Dermis microvascular lymphatic vessel endothelial cell (primary cell): ENCODE measurements around the gene JCAD. TPM values are rescaled to one million over a fixed set of nuclear protein-coding genes. Genes with fewer than 3 reads are reported as not detected.

Experiments
- DNase-seq, 2 donors: peaks; one replicate each; pipeline versions ENCODE4 v3.0.0 to v3.0.0-alpha.2; 2010; ENCODE audit warnings: low read depth in 2 of 2
- total RNA-seq: library from RNA; depleted of rRNA; stranded (reverse); fragments of >200 nt; gene quantifications from 2 replicates; pipeline ENCODE4 v1.2.1, GENCODE V29; 2014

Gene JCAD
- total RNA-seq, 1 donor from 2014 or later: 50.6 TPM

DNA sequence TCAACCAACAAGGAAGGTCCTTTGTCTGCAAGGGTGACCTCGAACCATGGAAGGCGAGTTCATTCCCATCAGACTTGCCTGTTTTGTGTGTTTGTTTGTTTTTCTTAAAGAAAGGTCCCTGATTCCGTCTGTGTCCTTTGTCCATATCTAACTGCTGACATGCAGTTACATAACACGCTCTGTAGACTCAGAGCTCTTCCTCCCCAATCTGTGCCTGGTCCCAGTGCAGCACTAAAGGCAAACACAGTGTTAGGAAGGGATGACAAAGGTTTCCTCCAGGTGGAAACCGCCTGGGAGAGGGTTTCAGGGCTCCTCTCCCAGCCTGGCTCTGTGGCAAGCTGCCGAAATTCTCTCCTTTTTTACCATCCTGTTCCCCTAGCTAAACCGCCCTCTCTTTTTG, 13.4 kb downstream of the JCAD start:
- DNase-seq: no peak

DNA sequence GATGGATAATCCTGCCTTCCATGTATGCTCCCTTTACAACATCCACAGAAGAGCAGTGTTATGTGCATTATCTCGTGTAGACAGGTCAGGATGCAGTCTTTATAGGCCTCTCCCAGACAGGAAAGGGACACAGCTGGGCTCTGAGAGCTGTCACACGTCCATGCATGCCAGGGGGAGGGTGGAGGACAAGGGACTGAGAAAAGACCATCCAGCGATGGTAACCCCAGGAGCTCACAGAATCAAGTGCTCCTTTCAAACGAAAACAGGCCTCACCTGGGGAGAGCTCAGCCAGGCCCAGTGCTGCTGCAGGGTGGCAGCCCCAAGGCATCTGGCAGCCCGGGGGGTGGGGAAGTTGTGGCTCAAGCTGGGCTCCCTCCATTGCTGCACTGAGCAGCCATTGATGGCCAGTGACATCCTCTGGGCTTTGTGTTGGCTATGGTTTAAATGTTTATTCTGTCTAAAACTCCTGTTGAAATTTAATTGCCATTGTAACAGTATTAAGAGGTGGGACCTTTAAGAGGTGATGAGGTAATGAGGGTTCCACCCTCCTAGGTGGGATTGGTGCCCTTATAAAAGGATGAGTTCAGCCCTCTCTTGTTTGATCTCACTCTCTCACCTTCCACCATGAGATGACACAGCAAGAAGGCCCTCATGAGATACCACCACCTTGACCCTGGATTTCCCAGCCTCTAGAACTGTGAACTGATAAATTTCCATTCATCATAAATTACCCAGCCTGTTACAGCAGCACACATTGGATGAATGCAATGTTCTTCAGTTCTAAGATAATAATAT, 15.7 kb downstream of the JCAD start:
- DNase-seq: peak; percentile 80 to 87

DNA sequence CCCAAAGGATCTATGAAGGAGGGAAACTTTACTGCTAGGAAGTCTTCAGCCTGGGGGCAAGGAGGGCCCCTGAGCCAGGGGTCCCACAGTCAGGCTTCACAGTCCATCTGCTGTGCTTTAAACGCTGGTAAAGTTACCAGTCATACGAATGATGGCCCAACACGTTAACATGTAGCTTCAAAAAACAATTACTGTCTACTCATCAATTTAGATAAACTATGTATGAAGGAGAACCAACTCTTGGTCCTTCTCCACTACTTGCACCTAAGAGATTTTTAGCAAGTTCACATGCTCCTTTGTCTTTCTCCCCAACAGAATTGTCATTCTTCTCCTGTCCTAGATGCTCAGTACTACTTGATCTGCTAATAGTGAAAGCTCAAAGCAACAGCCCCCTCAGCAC, 16.6 kb downstream of the JCAD start:
- no peak for DNase-seq

DNA sequence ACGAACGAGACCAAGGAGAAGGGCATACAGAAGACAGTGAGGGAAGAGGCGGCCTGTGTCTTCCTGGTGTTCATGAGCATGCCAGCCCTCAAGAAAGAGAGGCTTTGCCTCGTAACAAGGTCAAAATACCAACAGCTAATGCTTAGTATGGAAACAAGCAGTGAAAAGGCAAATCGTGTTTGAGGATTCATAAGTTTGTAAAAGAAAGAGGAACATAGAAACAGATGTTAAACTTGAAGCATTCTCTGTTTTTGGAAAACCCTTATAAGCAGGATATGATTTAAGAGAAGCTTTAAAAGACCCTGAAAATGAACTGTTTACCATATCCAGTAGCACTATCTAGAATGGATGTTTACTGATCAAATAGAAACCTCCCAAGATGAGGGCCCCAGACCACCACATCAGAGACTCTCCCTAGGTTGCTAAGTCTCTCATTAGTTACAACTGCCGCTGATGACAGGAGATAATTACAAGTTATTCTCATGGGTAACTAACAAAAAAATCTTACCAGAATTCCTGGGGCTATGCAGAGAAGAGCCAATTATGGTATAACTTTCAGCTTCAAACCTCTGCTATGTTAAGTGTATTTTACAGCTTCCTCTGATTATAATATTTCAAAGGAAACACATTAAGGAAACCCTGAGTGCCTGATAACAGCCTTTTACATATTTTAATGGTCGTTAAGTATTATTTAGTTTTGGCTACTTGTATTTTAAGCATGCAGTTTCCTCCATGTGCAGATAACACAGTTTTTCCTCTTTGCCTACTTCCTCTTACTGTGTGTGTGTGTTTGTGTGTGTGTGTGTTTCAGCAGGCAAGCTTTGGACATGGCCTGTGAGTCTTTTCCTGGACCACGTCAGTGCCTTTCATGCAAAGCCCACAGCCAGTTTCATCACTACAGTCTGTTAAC, 17.9 kb downstream of the JCAD start:
- peak; percentile 91 to 96 for DNase-seq

DNA sequence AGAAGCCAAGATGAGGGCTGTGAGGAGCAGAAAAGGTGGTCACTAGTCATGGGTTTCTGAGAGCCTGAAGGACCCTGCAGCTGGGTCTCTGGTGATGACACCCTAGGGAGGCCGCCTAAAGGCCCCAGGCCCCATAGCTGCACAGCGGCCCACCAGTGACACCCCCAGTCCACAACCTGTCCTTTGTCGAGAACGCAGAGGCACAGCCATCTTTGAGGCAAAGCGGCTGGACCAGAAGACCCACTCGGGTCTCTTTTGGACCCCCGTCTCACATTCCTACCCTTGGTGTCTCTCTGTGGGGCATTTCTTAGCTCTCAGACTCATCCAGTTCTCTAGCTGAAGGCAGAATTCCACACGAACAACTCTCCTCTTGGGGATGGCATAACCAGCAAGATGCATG, 18.8 kb downstream of the JCAD start:
- DNase-seq: no peak

DNA sequence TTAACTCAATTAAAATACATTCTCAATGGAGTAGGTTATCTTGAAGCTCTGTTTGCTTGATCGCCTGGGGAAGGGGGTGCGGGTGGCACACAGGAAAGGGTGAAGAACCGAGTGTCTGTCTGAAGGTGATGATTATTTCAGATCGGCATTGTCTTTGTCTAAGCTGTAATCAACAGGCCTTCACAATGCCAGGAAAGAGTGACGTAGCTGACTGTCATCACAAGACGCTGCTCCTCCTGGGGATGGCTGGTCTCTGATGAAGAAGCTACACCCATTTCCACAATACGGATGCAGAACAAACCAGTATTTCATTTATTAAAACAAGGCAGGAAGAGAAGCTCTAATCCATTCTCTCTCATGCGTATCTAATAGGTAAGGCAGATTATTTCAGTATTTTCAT, 19.4 kb downstream of the JCAD start:
- DNase-seq: peak in 1 of 2 donors; percentile 88

DNA sequence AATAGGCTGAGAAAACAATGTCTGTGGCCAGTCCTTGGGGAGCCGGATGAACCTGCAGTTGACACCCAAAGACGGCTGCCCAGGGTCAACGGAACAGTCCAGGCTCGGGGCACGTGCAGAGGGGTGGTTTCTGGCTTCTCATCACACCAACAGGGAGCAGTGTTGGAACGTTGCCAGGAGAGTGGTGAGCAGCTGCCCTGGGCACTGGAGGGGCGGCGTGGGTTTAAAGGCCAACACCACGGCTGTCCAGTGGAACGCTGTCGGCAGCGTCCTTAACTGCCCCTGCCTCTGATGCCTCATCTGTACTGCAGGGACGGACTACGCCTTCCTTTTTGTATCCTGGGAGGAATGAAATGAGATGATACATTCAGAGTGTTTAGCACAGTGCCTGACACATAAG, 19.8 kb downstream of the JCAD start:
- peak in 1 of 2 donors; percentile 72 for DNase-seq

DNA sequence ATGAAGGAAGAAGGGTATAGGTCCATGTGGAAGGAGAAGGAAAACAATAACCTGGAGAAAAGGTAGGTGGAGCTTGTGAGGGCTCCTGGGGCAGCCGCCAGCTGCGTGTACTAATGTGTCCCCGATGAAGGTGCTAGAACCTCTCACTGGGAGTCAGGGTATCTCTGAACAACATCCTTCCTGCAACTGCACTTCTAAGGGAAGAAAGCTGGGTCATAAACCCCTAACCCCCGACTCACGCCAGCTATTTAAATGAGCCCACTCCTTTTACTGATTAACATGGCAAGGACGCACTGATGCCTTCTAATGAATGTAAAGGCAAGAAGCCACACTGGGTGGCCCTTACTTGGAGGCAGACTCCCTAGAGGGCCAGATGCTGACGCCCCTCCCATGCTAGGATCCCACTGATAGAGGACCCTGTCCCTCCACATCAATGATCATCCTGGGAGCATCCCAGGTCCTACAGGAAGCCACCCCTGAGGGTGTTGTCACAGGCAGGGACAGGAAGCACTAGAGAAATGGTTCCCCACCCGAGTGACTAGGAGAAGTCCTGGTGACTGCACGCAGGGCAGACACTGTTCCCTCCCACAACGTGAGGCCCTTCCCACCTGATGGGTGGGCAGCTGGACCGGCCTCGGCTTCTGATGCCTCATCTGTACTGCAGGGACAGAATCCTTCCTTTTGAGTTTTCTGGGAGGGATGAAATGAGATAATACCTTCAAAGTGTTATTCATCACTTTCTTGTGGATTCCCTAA, 20.4 kb downstream of the JCAD start:
- DNase-seq: no peak

DNA sequence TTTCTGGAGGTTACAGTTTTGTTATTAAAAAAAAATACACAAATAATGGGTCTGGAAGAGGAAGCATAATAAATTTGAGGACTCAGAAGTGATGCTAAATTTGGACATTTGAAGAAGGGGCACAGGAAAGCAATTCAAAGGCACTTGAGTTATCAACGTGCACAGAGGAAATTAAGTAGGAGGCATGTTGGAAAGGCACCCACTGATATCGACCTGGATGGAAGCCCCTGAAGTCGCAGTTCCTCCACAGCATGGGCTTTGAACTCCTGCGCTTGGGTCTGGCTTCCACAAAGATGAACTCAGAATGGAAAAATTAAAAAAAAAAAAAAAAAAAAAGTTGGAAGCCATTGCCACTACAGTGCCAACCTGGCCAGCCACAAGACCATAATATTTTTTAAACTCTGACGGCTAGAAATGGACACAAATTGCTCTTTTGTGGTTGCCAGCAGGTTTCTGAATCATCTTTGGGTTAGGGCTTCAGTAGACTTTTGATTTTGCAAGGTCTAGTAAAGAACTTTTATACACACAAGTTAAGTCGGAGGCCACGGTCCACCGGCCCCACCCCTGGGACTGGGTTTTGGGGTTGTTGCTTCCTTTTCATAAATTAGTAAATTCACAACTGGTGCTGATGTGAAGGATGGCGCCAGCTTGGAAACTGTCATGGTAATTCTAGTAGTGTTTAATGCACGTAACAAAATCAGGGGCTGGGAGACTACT, 21.6 kb downstream of the JCAD start:
- DNase-seq: no peak

DNA sequence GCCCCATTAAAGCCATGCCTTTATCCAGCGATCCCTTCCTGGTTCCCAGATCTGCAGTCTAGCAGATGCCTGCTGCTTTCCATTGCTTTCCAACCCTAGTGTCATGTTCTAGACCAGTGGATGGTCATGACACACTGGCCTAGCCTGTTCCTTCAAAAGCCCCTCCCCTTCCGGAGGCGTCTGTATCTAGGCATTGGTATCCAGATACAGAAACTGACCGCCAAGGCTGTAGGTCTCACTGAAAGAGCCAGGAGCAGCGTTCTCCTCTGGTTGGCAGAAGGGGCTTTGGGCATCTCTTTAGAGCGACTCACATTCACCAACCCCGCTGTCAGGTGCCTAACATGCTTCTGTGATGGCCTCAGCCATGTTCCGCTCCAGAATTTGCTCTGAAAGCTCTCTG, 22.6 kb downstream of the JCAD start:
- DNase-seq: no peak

DNA sequence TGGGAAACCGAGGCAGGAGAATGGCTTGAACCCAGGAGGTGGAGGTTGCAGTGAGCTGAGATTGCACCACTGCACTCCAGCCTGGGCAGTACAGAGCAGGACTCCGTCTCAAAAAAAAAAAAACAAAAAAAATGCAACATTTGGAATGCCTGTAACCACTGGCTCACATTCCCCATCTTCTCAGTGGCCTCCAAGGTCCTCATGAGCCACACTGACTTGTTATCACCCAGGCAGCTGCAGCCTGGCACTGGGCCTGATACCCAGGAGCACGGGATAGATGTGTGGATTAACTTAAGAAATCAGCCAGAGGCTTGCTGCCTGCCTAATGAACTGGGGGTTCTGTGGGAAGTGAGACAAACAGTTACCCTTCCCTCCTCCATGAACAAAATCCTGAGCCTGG, 23.0 kb downstream of the JCAD start:
- DNase-seq: no peak

DNA sequence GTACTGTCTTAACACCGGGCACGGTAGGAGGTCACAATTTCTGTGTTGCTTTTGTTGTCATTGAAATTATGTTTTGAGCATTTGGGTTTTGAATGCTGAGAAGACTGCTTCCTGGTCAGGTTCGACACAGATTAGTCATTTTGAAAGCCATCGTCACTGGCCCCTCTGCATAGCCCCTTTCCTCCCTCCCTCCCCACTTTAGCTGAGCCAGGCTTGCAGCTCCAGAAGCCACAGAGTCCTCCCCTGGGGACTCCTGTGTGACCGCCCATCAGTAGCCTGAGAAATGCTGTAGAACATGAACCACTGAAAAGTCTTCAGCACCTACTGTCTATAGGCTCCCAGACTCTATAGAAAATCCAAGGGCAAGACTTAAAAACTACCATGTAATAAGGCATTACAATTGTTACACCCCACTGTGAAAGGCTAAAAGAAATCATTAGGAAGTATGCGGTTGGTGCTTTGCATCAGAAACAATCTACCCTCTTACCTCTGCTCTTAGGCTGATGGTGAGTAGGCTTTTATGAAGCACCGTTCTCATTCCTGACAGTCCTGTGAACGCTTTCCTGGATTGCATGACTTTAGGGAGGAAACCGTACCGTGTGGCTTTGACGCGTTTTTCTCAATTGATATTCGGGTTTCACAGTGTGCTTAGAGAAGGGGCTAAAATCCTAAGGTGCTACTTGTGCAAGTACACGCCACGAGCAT, 24.8 kb downstream of the JCAD start:
- no peak for DNase-seq

DNA sequence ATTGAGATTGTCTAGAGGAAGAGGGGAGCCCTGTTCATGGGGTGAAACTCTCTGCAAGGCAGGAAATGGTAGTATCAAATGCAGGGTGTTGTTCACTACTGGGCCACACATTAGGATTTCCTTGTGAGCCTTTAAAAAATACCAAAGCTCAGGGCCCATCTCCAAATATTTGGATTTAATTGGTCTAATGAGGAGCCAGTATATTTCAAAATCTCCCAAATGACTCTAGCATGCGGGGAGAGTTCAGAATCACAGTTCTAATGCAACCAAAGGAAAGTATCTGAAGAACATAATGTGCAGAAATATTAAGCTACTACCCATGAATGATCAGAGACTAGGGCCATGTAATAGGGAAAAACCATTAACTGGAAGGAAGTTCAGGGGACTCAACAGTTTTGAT, 27.3 kb downstream of the JCAD start:
- no peak for DNase-seq

DNA sequence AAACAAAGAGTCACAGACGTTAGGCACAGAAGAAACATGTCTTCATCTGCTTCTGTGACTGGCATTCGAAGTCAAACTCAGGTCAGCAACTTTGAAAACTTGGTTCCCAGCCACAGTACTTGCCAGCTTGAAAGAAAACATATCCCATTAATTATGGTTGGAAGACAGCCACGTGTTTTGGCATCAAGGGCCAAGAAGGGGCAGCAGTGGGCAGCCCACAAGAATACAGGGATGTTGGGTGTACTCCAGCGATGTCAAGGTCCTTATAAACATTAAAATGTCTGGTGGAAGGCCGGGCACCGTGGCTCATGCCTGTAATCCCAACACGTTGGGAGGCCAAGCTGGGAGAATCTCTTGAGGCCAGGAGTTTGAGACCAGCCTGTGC, 29.5 kb downstream of the JCAD start:
- DNase-seq: peak in 1 of 2 donors; percentile 44

DNA sequence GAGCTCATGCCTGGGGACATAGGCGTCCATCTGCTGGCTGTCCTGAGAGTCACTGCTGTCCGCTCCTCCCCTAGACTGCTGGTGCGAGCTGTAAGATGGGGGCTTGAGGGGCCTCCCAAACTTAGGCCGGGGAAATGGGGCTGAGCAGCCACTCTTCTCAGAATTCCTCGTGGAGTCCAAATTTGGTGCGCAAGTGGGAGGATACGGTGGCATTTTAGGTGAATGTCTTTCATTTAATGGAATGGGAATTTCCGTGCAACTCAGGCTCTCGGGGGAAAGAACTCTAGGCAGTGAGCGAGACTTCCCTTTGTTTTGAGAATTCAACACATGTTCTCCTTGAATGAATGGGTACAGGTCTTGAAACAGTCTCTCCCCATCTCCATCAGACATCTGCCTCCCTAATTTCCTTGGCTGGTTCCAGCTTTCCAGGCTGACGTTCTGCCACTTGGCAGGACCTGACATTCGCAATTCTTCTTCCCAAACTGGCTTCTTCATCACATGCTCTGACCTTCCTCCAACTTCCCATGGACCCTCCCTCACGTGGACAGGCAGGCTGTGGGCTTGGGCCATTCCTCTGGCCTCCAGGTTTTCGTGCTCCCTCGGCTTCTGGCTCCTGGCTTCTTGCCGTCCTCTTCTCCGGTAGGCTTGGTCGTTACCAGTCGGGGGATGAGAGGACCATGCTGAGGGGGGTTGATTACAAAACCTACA, 30.1 kb downstream of the JCAD start:
- peak in 1 of 2 donors; percentile 23 for DNase-seq

DNA sequence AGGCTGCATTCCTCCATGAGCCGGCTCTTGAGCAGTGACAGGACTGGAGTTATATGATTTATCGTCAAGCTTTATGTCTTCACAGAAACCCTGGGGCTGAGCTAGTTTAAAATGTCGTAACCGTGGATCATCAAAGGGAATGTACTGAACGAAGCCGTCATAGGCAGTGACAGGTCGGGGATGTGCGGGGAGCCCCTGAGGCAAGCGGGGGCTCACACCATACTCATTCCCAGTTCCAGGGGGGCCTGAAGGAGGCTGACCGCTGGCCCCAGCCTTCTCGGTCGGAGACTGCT, 30.7 kb downstream of the JCAD start:
- no peak for DNase-seq

DNA sequence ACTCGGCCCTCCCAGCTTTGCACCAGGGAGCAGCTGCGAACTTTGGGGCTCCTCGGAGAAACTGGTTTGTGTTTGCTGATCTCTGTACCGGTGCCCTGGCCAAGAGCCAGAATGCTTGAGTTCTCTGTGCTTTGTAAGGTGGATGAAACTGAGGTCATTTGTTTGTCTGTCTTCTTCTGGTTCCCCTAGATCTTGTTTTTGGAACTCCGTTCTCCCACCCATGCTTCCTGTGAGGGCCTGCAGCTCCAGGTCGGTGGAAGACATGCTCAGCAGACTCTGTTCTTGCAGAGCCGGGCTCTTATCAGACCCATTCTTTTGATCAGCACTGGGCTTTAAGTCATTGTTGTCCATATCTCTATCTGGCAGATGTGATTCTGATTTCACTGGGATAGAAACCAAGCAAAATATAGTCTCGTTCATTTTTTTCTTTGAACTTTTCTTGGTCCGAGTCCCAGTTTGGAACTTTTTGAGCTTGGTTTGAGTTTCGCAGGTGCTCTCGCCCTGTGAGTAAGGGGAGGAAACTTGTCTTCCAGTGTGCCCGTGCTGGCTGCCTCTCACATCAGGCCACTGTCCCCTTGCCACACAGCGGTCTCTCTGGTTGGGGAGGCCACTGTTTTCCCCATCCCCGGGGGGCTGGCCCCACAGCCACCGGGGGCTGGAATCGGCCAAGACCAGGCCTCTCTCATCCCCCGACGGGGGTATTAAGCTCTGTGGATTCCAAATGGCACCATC, 31.2 kb downstream of the JCAD start:
- DNase-seq: peak; percentile 82 to 98

DNA sequence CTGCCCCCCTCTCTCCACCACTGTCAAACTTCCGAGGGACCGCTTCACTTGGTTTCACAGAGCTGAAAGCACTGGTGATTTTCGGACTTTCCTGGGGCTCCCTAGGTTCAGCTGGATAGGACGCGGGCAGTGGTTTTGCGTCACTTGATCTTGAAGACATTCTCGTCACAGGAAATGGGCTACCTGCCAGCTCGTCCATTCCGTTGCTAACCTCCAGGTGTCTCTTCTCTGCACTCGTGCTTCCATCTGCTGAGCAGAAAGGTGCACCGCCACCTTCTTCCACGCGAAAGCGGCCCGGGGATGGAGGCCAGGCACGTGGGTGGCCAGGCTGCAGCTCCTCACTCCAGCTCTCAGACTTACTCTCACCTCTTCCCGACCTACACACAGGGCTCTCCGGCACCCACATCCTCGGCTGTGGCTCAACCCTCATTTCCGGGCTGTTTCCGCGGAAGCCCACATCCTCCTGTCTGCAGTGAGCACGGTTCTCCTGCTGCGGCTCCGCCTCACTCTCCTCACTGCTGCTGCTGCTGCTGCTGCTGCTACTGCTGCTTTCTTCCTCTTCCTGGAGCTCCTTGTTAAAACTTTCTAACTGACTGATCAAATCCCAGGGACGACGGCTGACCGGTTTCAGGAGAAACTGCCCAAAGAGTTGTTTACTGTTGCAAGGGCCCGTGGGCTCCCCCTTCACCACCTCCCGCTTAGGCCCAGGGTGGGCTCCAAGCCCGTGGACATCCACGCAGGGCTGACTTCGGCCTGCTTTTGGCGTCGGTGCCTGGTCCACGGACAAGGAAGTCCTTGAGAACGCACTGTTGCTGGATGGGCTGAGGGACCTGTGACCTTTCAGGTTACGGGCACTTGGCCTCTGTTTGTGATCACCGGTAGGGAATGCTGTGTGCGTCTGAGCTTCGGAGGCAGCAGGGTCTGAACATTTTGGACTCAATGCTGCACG, 32.1 kb downstream of the JCAD start:
- DNase-seq: peak in 1 of 2 donors; percentile 79
